ENCODE results near the gene USP12. TPM values are rescaled to one million over a fixed set of nuclear protein-coding genes. Genes with fewer than 3 reads are reported as not detected.

USP12 gene
- total and polyA plus RNA-seq, 4 donors = 5.7 to 43.7 (median 11.9) TPM

- TF ChIP-seq CTCF (IDR thresholded peaks at IDR 0.05; ENCODE audit: low read depth, low read length, missing input control) (no peak), MAX (IDR thresholded peaks at IDR 0.05) (peak; percentile 69), ATF3 (IDR thresholded peaks at IDR 0.05) (peak; percentile 79), FOXA2 (IDR thresholded peaks at IDR 0.05) (peak; percentile 77), NR2F2 (IDR thresholded peaks at IDR 0.05) (peak; percentile 71), ZBTB33 (IDR thresholded peaks at IDR 0.05) (peak; percentile 32), REST (IDR thresholded peaks at IDR 0.05) (peak; percentile 46), RAD21 (IDR thresholded peaks at IDR 0.05) (peak; percentile 50 to 54), GABPA (IDR thresholded peaks at IDR 0.05 in 1 of 2, conservative IDR thresholded peaks at IDR 0.05 in 1 of 2) (peak in 1 of 2 donors; percentile 44), JUND (IDR thresholded peaks at IDR 0.05) (peak; percentile 93 to 98), SP1 (IDR thresholded peaks at IDR 0.05) (peak; percentile 67), FOXA1 (IDR thresholded peaks at IDR 0.05) (peak; percentile 84), YY1 (IDR thresholded peaks at IDR 0.05) (no peak), RXRA (IDR thresholded peaks at IDR 0.05) (peak in 1 of 2 donors; percentile 94), HNF4A (conservative IDR thresholded peaks at IDR 0.05) (peak; percentile 70 to 83), EGR1 (IDR thresholded peaks at IDR 0.05; ENCODE audit: low read depth in 2 of 2) (peak in 1 of 2 donors; percentile 51), TAF1 (conservative IDR thresholded peaks at IDR 0.05) (no peak), HNF4G (IDR thresholded peaks at IDR 0.05) (no peak)
- H3K4me3 ChIP-seq (ENCODE audit: low read depth in 1 of 3, low read length in 3 of 3) = peak overlapping the region in 1 of 3 donors; percentile 40
- WGBS = 36% methylated on average over 10 of the region's 10 CpGs
- H3K9me3 ChIP-seq (ENCODE audit: control insufficient read depth in 4 of 4, low read length in 3 of 4) = no peaks in the 10 kb centered on the region
- H3K4me1 ChIP-seq (ENCODE audit: control insufficient read depth in 4 of 4, insufficient read depth in 4 of 4, low read length in 3 of 4) = peaks cover 4 to 20% (median 10%) of the 10 kb centered on the region in 4 donors
- H3K27me3 ChIP-seq (ENCODE audit: control insufficient read depth in 4 of 4, insufficient read depth in 4 of 4, low read length in 3 of 4) = no peaks in the 10 kb centered on the region
- no peak for DNase-seq (ENCODE audit: low spot score)
- H3K27ac ChIP-seq (ENCODE audit: low read depth in 1 of 2, low read length in 2 of 2) = peak overlapping the region; percentile 96 to 97
- peak overlapping the region in 1 of 2 donors; percentile 45 for H3K9ac ChIP-seq (ENCODE audit: low read depth in 1 of 2, low read length in 2 of 2)
- no peaks in the 10 kb centered on the region for H3K36me3 ChIP-seq (ENCODE audit: control insufficient read depth in 4 of 4, insufficient read depth in 3 of 4, low read depth in 1 of 4, low read length in 3 of 4)
Measured at GRCh38 chr13:27182844-27183497, 11.4 kb upstream of the USP12 start.

Data from liver (tissue), 9 donors.